PC-9 (cell line): ENCODE measurements around the gene CAPS2. TPM values are rescaled to one million over a fixed set of nuclear protein-coding genes. Genes with fewer than 3 reads are reported as not detected.

ENCODE experiments used
- BruUV-seq: library from RNA; stranded (reverse); fragments of 400-500 nt; replicated peaks from 2 replicates; lab custom pipeline; 2021; lab: Mats Ljungman, UMichigan
- CTCF ChIA-PET: fragments of 300-600 bp; sonication (Branson Sonifier 250); formaldehyde crosslinking; loops from one replicate; lab custom pipeline; 2022; ENCODE audit warnings: antibody characterized with exemption; lab: Charles Lee
- POLR2A ChIA-PET: fragments of 300-600 bp; sonication (Branson Sonifier 250); formaldehyde crosslinking; loops from one replicate; lab custom pipeline; 2022; ENCODE audit warnings: antibody characterized with exemption; ENCODE audit not compliant: unreplicated experiment; lab: Charles Lee
- DNase-seq, 2 experiments: peaks; one replicate each; pipeline versions ENCODE4 v3.0.0 to v3.0.0-alpha.2; 2015 to 2022; ENCODE audit warnings: mixed read lengths in 1 of 2
- H2AFZ ChIP-seq: fragments of 200-600 bp; sonication (generic); 2 replicates; pipeline ENCODE4 v1.8.1; 2017; ENCODE audit warnings: antibody characterized with exemption
- H3F3A ChIP-seq: fragments of 200-600 bp; sonication (generic); 2 replicates; pipeline ENCODE4 v1.8.1; 2017; ENCODE audit warnings: antibody characterized with exemption, mild to moderate bottlenecking, low read depth; ENCODE audit not compliant: insufficient read depth
- H3K27ac ChIP-seq: fragments of 200-600 bp; sonication (generic); 2 replicates; pipeline ENCODE4 v1.6.1; 2016; ENCODE audit warnings: mixed run types
- H3K27me3 ChIP-seq: fragments of 200-600 bp; sonication (generic); 2 replicates; pipeline ENCODE4 v1.6.1; 2016; ENCODE audit warnings: low read depth, mixed run types; ENCODE audit not compliant: insufficient read depth
- H3K36me3 ChIP-seq: fragments of 200-600 bp; sonication (generic); 2 replicates; pipeline ENCODE4 v1.6.1; 2016; ENCODE audit warnings: low read depth, mixed run types
- H3K4me1 ChIP-seq: fragments of 200-600 bp; sonication (generic); replicated peaks from 2 replicates; pipeline ENCODE4 v1.6.1; 2016; ENCODE audit warnings: mixed run types; ENCODE audit not compliant: insufficient read depth
- H3K4me2 ChIP-seq: fragments of 200-600 bp; sonication (generic); 2 replicates; pipeline ENCODE4 v1.6.1; 2017; ENCODE audit warnings: mixed run types
- H3K4me3 ChIP-seq: fragments of 200-600 bp; sonication (generic); 2 replicates; pipeline ENCODE4 v1.6.1; 2016; ENCODE audit warnings: mixed run types
- H3K79me2 ChIP-seq: fragments of 200-600 bp; sonication (generic); 2 replicates; pipeline ENCODE4 v1.6.1; 2017; ENCODE audit warnings: low read depth, mixed run types
- H3K9me2 ChIP-seq: fragments of 200-600 bp; sonication (generic); 2 replicates; pipeline ENCODE4 v1.8.1; 2017; ENCODE audit warnings: mild to moderate bottlenecking; ENCODE audit not compliant: insufficient read depth
- H3K9me3 ChIP-seq: fragments of 200-600 bp; sonication (generic); 2 replicates; pipeline ENCODE4 v1.8.1; 2016; ENCODE audit warnings: low read depth; ENCODE audit not compliant: insufficient read depth
- H4K20me1 ChIP-seq: fragments of 200-600 bp; sonication (generic); 2 replicates; pipeline ENCODE4 v1.8.1; 2017; ENCODE audit not compliant: insufficient read depth
- EZH2 ChIP-seq: fragments of 200-600 bp; sonication (generic); IDR thresholded peaks from 2 replicates; pipeline ENCODE4 v1.8.0; 2017; ENCODE audit warnings: antibody characterized with exemption, low read depth
- intact Hi-C: fragments of 100-400 bp; cut with micrococcal nuclease; formaldehyde crosslinking; loops from one replicate; pipeline ENCODE4 v1.10.0; 2022; ENCODE audit not compliant: unreplicated experiment
- total RNA-seq: library from RNA; stranded (reverse); gene quantifications from 2 replicates; pipeline ENCODE4 v1.2.3, GENCODE V29; 2021
- TF ChIP-seq, protein P1 (sequence below): fragments of 200-600 bp; sonication (generic); conservative IDR thresholded peaks from 2 replicates; pipeline ENCODE4 v1.6.1; 2017; ENCODE audit warnings: mixed run types, antibody characterized with exemption, mild to moderate bottlenecking, moderate library complexity

The CAPS2 gene
- total RNA-seq, 1 experiment from 2014 or later: 19.8 TPM

DNA sequence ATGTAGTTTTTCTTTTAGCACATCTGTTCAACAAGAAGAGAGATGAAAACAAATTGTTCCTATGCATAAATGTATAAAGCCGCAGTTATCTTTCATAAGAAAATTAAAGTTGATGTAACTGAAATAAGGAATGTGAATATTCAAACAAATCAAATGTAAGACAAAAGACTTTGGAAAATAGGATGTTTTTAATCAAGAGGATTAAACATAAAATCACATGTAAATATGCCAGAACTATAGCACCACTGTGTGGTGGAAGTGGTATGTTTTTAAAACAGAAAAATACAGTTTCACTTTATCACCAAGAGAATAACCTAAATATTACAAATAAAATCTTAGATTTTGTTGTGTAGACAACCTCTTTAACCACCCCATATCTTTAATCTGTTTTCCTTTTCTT, 40.4 kb downstream of the CAPS2 start:
- no peak overlapping the region for H3K4me3 ChIP-seq
- H3K4me1 ChIP-seq: no peaks in the 10 kb centered on the region
- ChIA-PET CTCF (interaction anchor here (0.6 kb wide), 1 partner anchor 1418 kb away, joined by 3 read pairs; no protein-coding TSS in a partner anchor), POLR2A (no interaction called here)
- H3K79me2 ChIP-seq: no peaks in the 10 kb centered on the region
- H3K27ac ChIP-seq: no peak overlapping the region
- DNase-seq: no peak
- no peak for TF ChIP-seq EZH2
- TF ChIP-seq, protein P1, sequence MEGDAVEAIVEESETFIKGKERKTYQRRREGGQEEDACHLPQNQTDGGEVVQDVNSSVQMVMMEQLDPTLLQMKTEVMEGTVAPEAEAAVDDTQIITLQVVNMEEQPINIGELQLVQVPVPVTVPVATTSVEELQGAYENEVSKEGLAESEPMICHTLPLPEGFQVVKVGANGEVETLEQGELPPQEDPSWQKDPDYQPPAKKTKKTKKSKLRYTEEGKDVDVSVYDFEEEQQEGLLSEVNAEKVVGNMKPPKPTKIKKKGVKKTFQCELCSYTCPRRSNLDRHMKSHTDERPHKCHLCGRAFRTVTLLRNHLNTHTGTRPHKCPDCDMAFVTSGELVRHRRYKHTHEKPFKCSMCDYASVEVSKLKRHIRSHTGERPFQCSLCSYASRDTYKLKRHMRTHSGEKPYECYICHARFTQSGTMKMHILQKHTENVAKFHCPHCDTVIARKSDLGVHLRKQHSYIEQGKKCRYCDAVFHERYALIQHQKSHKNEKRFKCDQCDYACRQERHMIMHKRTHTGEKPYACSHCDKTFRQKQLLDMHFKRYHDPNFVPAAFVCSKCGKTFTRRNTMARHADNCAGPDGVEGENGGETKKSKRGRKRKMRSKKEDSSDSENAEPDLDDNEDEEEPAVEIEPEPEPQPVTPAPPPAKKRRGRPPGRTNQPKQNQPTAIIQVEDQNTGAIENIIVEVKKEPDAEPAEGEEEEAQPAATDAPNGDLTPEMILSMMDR: peak; percentile 62
- no peak overlapping the region for H3K4me2 ChIP-seq
- no peaks in the 10 kb centered on the region for H3K9me2 ChIP-seq
- no TSS peak for BruUV-seq
- H2AFZ ChIP-seq: no peak overlapping the region
- no peaks in the 10 kb centered on the region for H3K9me3 ChIP-seq
- H3K36me3 ChIP-seq: no peaks in the 10 kb centered on the region
- intact Hi-C loops: loop anchor here (1.0 to 5.0 kb wide), 2 partner anchors 487 to 600 kb away; no protein-coding TSS in a partner anchor
- no peaks in the 10 kb centered on the region for H4K20me1 ChIP-seq
- no peaks in the 10 kb centered on the region for H3K27me3 ChIP-seq
- no peaks in the 10 kb centered on the region for H3F3A ChIP-seq

GRCh38 chr12:75288860-75289259, 41.3 kb downstream of the CAPS2 start:
- Histone ChIP-seq H3F3A (no peaks in the 10 kb centered on the region), H3K4me2 (no peak overlapping the region), H4K20me1 (no peaks in the 10 kb centered on the region), H3K27me3 (no peaks in the 10 kb centered on the region), H3K9me2 (no peaks in the 10 kb centered on the region), H3K9me3 (no peaks in the 10 kb centered on the region), H3K27ac (no peak overlapping the region), H3K4me3 (no peak overlapping the region), H2AFZ (no peak overlapping the region), H3K79me2 (no peaks in the 10 kb centered on the region), H3K36me3 (no peaks in the 10 kb centered on the region), H3K4me1 (no peaks in the 10 kb centered on the region)
- intact Hi-C loops: loop anchor here (1.0 to 5.0 kb wide), 2 partner anchors 487 to 600 kb away; no protein-coding TSS in a partner anchor
- BruUV-seq: no TSS peak
- no peak for DNase-seq
- ChIA-PET CTCF (no interaction called here), POLR2A (interaction anchor here (0.6 kb wide), 1 partner anchor 180 kb away, joined by 3 read pairs; no protein-coding TSS in a partner anchor)
- TF ChIP-seq EZH2: no peak
- TF ChIP-seq, protein P1: no peak

DNA sequence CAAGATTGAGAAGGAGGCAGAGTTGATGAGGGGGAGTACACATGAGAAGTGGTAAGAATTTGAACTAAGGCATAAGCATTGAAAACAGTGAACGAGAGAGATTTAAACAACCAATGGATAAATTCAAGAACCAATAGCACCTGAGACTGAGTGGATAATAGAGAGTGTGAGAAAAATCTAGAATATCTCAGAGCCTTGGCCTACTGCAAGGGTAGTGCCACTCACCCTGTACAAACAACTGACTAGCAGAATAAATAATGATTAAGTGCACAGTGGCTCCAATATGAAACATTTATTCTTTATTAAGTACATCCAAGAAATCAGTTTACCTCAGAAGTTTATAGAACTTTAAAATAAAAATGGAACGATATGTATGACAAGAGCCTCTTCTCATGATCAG, 54.4 kb downstream of the CAPS2 start:
- intact Hi-C loops: no loop called here
- CTCF ChIA-PET: no interaction called here

DNA sequence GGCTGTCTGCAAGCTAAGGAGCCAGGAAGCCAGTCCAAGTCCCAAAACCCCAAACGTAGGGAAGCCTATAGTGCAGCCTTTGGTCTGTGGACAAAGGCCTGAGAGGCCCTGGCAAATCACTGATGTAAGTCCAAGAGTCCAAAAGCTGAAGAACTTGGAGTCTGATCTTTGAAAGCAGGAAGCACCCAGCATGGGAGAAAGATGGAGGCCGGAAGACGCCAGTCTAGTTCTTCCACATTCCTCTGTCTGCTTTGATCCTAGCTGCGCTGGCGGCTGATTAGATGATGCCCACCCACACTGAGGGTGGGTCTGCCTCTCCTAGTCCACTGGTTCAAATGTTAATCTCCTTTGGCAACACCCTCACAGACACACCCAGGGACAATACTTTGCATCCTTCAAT, 58.5 kb downstream of the CAPS2 start:
- no peaks in the 10 kb centered on the region for H3K27me3 ChIP-seq
- BruUV-seq: no TSS peak
- H3K4me3 ChIP-seq: no peak overlapping the region
- H3K4me1 ChIP-seq: 0 out of 2 replicates have a peak, but pooled peaks cover 3% of the 10 kb centered on the region
- intact Hi-C loops: no loop called here
- H2AFZ ChIP-seq: no peak overlapping the region
- POLR2A ChIA-PET: no interaction called here
- no peak overlapping the region for H3K27ac ChIP-seq
- TF ChIP-seq, protein P1: no peak
- no peak for TF ChIP-seq EZH2
- H4K20me1 ChIP-seq: no peaks in the 10 kb centered on the region
- no peaks in the 10 kb centered on the region for H3K79me2 ChIP-seq
- no peaks in the 10 kb centered on the region for H3F3A ChIP-seq
- H3K9me2 ChIP-seq: no peaks in the 10 kb centered on the region
- no peaks in the 10 kb centered on the region for H3K9me3 ChIP-seq
- CTCF ChIA-PET: no interaction called here
- H3K4me2 ChIP-seq: no peak overlapping the region
- no peaks in the 10 kb centered on the region for H3K36me3 ChIP-seq
- no peak for DNase-seq

More for the DNA sequence above, 54.4 kb downstream of the CAPS2 start:
- H3K36me3 ChIP-seq: no peaks in the 10 kb centered on the region
- H4K20me1 ChIP-seq: no peaks in the 10 kb centered on the region
- no peaks in the 10 kb centered on the region for H3K79me2 ChIP-seq
- no peaks in the 10 kb centered on the region for H3K27me3 ChIP-seq
- no peak for DNase-seq
- H2AFZ ChIP-seq: no peak overlapping the region
- no peaks in the 10 kb centered on the region for H3K4me1 ChIP-seq
- no peaks in the 10 kb centered on the region for H3K9me3 ChIP-seq
- no peaks in the 10 kb centered on the region for H3F3A ChIP-seq
- H3K4me2 ChIP-seq: no peak overlapping the region
- H3K4me3 ChIP-seq: no peak overlapping the region
- POLR2A ChIA-PET: no interaction called here
- no TSS peak for BruUV-seq
- H3K27ac ChIP-seq: no peak overlapping the region
- TF ChIP-seq EZH2: no peak
- no peaks in the 10 kb centered on the region for H3K9me2 ChIP-seq
